ENCODE measurements around the gene QPCT.
A peak's percentile ranks its signal among the peaks of the same experiment; 100 is the strongest.
"Not testable (repeated sequence)": the region's sequence is repeated elsewhere in the genome, so short reads cannot be mapped to it uniquely, and the experiment has no call there.

QPCT gene

GRCh38 chr2:37391711-37392110 is 47.3 kb downstream of the QPCT start:
- no peak for DNase-seq

- no peak for DNase-seq
These were observed 48.0 kb downstream of the QPCT start for GRCh38 chr2:37392428-37392827.

GRCh38 chr2:37394263-37394662 is 49.8 kb downstream of the QPCT start:
- DNase-seq: peak; percentile 34 to 47

- DNase-seq: no peak
These were observed 50.5 kb downstream of the QPCT start for GRCh38 chr2:37394796-37395555.

GRCh38 chr2:37396890-37397565 is 52.6 kb downstream of the QPCT start:
- DNase-seq: no peak

- DNase-seq: no peak
These were observed 54.6 kb downstream of the QPCT start for GRCh38 chr2:37398990-37399389.

GRCh38 chr2:37400041-37400440 is 55.6 kb downstream of the QPCT start:
- no peak for DNase-seq

GRCh38 chr2:37402636-37403035 is 58.2 kb downstream of the QPCT start:
- DNase-seq: peak; percentile 5 to 61

- DNase-seq: no peak
These were observed 61.4 kb downstream of the QPCT start for GRCh38 chr2:37405781-37406180.

- DNase-seq: no peak
These were observed 67.8 kb downstream of the QPCT start for GRCh38 chr2:37412231-37412630.

- DNase-seq: not testable (repeated sequence)
These were observed 69.6 kb downstream of the QPCT start for GRCh38 chr2:37413911-37414469.

GRCh38 chr2:37414470-37414949 is 70.1 kb downstream of the QPCT start:
- DNase-seq: peak; percentile 77 to 92

- peak; percentile 7 to 9 for DNase-seq
These were observed 70.8 kb downstream of the QPCT start for GRCh38 chr2:37415128-37415820.

GRCh38 chr2:37417321-37417720 is 72.9 kb downstream of the QPCT start:
- no peak for DNase-seq

- DNase-seq: no peak
These were observed 74.5 kb downstream of the QPCT start for GRCh38 chr2:37418956-37419355.

- DNase-seq: no peak
These were observed 77.3 kb downstream of the QPCT start for GRCh38 chr2:37421686-37422085.

- no peak for DNase-seq
These were observed 78.4 kb downstream of the QPCT start for GRCh38 chr2:37422816-37423215.

All from Kasumi-1 (cell line).